ENCODE measurements around the gene TSC2.

Gene TSC2

GRCh38 chr16:2037647-2038381 is 10.0 kb upstream of the TSC2 start:
- H3K4me3 ChIP-seq (ENCODE audit: low read length) = no peak overlapping the region
- peak; percentile 29 for DNase-seq (ENCODE audit: low read depth)
- TF ChIP-seq CTCF (conservative IDR thresholded peaks at IDR 0.05; ENCODE audit: low read length) = no peak

- DNase-seq (ENCODE audit: low read depth) = no peak
- no peak overlapping the region for H3K4me3 ChIP-seq (ENCODE audit: low read length)
- TF ChIP-seq CTCF (conservative IDR thresholded peaks at IDR 0.05; ENCODE audit: low read length) = no peak
These were observed 9.2 kb upstream of the TSC2 start for GRCh38 chr16:2038382-2039231.

GRCh38 chr16:2039274-2040031 is 8.3 kb upstream of the TSC2 start:
- H3K4me3 ChIP-seq (ENCODE audit: low read length) = no peak overlapping the region
- no peak for TF ChIP-seq CTCF (conservative IDR thresholded peaks at IDR 0.05; ENCODE audit: low read length)
- peak; percentile 96 for DNase-seq (ENCODE audit: low read depth)

GRCh38 chr16:2040041-2040786 is 7.6 kb upstream of the TSC2 start:
- no peak overlapping the region for H3K4me3 ChIP-seq (ENCODE audit: low read length)
- TF ChIP-seq CTCF (conservative IDR thresholded peaks at IDR 0.05; ENCODE audit: low read length) = no peak
- DNase-seq (ENCODE audit: low read depth) = no peak

- DNase-seq (ENCODE audit: low read depth) = no peak
- no peak overlapping the region for H3K4me3 ChIP-seq (ENCODE audit: low read length)
- TF ChIP-seq CTCF (conservative IDR thresholded peaks at IDR 0.05; ENCODE audit: low read length) = no peak
These were observed 6.8 kb upstream of the TSC2 start for GRCh38 chr16:2040787-2041522.

Measured in AG10803 (cell line).